GM19438 (cell line): ENCODE results near the gene CFL1.

Experiments used
- ATAC-seq: cut with Tn5 transposase; IDR thresholded peaks from one replicate; pipeline ENCODE4 v1.9.1; 2021; ENCODE audit warnings: low read depth; ENCODE audit not compliant: unreplicated experiment

The CFL1 gene

GRCh38 chr11:65870706-65871681, 13.0 kb upstream of the CFL1 start:
- no peak for ATAC-seq

DNA sequence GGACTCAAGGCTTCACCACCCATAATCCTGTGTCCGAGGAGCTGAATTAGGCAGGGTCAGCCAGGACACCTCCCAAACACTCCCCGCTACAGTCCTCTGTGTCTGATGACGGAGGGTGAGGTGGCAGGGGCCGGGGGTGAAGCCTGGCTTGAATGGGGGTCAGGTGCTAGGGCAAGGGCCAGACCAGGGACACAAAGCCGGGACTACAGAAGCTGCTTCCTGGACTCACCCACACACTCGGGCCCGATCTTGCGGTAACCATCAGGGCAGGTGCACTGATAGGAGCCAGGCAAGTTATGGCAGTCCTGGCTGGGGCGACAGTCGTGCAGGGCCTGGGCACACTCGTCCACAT, 12.3 kb upstream of the CFL1 start:
- no peak for ATAC-seq

DNA sequence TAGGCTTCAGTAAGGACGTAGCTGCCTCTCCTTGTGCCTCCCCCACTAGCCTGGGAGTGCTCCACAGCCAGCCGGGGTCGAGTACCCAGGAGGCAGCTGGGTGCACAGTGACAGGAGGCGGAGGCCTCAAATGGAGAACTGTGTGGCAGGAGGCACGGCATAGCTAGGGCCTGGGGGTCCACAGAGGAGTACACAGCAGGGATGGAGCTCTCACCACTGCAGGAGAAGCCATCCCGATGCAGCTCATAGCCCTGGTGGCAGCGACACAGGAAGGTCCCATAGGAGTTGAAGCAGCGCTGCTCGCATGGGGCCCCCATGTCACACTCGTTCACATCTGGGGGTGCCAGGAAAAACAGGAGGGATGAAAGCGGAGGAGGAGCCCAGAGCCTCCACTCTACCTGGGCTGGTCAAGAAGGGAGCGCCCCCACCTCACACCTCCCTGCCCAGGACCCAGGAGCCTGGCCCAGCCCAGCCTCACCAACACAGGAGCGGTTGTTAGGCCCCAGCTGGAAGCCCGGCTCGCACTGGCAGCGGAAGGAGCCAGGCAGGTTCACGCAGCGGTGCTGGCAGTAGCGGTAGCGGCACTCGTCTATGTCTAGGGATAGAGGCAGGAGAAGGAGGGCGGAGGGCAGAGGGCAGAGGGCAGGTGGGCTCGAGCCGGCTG, 11.8 kb upstream of the CFL1 start:
- ATAC-seq: no peak

- ATAC-seq: no peak
These were observed 10.9 kb upstream of the CFL1 start for GRCh38 chr11:65868907-65869306.

DNA sequence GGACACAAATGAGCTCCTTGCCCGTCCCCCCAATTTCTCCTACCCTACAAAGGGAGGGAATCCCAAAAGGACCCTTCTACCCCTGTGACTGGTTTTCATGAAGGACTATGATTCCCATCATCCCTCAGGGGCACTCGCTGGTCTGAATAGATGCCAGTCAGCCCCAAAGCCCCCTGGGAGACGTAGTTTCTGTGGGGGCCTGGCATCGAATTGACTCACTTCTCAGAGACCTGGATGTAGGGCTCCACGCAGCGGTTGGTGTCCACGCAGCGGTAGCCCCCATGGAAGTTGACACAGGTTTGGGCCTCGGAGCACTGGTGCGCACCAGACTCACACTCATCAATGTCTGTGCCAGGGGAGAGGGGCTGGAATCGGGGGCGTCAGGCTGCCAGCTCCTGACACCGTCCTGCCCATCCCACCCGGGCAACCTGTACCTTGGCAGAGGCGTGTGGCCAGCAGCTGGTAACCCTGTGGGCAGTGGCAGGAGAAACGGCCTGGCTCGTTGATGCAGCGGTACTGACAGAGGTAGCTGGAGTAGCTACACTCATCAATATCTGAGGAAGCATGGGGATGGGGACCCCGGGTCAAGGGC, 10.2 kb upstream of the CFL1 start:
- no peak for ATAC-seq

- ATAC-seq: no peak
These were observed 9.5 kb upstream of the CFL1 start for GRCh38 chr11:65867284-65868071.

DNA sequence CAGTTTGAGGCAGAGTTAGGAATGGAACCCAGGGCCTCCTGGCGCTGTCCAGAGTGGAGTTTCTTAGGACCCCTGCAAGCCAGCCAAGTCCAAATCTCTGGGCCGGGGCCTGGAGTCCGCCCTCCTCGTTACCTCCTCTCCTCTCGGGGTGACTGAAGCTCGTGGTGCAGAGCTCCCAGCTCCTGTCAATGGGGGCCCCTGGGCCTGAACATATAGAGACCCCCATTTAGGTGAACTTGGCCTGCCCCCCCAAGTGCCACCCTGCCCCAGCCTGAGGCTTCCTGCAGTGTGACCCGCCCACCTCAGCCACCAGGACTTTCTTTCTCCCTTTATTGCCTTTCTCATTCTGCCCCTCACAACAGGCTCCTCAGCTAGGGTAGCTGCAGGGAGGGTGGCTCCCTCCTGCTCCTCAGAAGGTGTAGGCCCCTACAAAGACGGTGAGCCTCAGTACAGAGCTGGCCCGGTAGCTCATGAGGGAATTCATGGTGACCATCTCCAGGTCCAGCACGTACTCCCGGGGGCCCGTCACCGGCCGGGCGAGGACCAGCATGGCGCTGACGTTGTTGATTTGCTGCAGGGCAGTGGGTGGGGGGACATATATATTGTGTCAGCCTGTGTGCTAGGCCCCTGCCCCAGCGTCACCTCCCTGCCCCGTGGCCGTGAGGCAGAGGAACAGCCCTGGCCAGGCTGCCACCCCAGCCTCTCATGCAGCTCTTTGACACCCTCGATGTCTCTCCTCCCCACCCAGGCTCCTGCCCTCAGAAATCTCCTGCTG, 8.7 kb upstream of the CFL1 start:
- ATAC-seq: no peak

- no peak for ATAC-seq
These were observed 7.7 kb upstream of the CFL1 start for GRCh38 chr11:65865550-65866172.

DNA sequence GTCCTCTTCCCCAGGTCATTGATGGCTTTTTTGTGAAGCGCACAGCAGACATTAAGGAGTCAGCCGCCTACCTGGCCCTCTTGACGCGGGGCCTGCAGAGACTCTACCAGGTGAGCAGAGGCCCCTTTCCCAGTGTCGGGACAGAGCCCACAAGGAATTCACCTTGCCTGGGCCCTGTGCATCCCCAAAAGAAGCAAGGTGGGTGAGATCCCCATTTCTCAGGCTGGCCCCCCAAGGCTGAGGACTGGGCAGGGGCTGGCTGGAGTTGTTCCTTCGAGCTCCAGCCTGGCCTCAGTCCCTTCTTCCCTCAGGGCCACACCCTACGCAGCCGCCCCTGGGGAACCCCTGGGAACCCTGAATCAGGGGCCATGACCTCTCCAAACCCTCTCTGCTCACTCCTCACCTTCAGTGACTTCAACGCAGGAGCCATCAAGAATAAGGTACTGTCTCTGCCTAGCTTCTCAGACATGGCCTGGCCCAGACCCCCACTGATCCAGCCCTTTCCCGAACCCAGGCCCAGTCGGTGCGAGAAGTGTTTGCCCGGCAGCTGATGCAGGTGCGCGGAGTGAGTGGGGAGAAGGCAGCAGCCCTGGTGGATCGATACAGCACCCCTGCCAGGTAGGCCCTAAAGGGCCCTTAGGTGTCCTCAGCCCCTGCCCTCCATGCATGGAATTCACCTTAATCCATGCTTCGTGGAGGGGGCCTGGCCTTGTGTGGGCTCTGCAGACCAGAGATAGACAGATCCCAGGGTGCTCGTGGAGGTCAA, 6.9 kb upstream of the CFL1 start:
- no peak for ATAC-seq

- no peak for ATAC-seq
These were observed 6.1 kb upstream of the CFL1 start for GRCh38 chr11:65863889-65864705.

DNA sequence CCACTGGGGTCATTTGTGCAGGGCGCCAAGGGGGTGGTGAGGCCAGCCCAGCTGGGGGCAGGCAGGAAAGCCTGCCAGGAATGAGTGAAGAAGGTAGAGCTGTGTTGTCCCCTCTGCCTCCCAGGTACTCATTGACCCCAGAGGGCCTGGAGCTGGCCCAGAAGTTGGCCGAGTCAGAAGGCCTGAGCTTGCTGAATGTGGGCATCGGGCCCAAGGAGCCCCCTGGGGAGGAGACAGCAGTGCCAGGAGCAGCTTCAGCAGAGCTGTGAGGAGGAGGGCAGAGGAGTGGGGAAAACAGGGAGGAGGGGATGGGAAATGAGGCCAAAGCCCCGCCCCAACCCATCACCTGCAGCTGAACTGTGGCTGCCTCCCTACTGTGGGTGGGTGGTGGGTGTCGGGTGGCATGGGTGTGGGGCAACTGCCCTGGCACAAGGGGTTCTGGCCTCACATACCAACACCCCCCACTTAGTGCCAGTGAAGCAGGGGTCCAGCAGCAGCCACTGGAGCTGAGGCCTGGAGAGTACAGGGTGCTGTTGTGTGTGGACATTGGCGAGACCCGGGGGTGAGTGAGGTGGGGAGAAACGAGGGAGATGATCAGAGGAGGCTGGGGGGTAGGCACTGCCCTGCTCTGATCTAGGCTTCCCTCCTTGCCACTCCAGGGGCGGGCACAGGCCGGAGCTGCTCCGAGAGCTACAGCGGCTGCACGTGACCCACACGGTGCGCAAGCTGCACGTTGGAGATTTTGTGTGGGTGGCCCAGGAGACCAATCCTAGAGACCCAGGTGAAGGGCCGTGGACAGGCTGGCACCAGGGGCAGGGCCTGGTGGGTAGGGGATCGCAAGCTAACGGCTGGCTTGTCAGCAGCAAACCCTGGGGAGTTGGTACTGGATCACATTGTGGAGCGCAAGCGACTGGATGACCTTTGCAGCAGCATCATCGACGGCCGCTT, 5.2 kb upstream of the CFL1 start:
- ATAC-seq: no peak

DNA sequence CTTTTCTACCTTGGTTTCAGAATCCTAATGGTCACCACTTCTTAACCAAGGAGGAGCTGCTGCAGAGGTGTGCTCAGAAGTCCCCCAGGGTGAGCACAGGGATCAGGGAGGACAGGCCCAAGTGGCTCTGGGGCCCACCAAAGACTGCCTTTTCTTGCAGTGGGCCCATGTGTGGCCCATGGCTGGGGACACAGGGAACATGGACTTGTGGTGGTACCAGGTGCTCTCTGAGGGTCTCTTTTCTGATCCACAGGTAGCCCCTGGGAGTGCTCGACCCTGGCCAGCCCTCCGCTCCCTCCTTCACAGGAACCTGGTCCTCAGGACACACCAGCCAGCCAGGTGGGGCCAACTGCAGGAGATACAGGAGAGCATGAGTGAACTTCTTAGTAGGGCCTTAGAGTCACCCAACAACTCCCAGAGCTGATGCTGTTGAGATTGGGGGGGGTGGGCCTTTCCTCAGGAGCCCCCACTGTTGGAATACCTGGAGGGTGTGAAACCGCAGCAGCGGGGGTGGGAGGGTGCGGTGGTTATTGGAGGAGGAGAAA, 4.3 kb upstream of the CFL1 start:
- no peak for ATAC-seq

DNA sequence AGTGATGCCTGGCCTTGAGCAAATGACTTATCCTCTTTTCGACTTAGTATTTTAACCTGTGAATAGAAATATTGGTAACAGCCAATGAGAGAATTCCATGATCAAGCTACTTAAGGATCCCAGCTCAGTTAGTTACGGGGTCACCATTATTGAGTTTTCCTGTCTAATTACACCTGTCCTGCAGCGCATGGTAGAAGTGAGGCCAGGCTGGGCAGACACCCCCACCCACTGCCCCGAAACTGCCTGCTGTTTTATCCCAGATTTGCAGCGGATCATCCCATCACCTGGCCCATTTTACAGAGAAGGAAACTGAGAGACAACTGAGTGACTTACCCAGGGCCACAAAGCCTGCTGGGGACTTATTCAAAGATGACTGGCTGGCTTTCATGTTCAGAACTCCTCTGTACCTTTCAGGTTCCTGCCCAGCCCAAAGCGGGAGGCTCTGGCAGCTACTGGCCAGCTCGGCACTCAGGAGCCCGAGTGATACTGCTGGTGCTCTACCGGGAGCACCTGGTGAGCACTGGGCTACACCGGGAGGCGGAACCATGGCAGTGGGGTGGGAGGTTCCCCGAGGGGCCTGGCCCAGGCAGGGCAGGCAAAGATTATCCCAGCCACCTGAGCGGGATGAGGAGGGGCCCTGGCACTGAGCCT, 3.7 kb upstream of the CFL1 start:
- no peak for ATAC-seq

DNA sequence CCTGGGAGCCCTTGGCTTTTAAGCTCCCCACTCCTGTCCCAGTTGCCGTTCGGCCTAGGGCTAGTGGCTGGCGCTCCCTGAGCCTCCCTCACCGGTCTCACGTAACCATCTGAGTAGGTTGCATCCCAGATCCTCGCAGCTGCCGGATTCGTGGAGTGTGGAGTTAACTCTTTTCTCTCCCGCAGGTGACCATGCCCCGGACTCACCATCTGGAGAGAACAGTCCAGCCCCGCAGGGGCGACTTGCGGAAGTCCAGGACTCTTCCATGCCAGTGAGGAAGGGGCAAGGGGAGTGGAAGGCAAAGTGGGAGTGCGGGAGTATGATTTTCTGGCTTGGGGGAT, 3.2 kb upstream of the CFL1 start:
- ATAC-seq: no peak

DNA sequence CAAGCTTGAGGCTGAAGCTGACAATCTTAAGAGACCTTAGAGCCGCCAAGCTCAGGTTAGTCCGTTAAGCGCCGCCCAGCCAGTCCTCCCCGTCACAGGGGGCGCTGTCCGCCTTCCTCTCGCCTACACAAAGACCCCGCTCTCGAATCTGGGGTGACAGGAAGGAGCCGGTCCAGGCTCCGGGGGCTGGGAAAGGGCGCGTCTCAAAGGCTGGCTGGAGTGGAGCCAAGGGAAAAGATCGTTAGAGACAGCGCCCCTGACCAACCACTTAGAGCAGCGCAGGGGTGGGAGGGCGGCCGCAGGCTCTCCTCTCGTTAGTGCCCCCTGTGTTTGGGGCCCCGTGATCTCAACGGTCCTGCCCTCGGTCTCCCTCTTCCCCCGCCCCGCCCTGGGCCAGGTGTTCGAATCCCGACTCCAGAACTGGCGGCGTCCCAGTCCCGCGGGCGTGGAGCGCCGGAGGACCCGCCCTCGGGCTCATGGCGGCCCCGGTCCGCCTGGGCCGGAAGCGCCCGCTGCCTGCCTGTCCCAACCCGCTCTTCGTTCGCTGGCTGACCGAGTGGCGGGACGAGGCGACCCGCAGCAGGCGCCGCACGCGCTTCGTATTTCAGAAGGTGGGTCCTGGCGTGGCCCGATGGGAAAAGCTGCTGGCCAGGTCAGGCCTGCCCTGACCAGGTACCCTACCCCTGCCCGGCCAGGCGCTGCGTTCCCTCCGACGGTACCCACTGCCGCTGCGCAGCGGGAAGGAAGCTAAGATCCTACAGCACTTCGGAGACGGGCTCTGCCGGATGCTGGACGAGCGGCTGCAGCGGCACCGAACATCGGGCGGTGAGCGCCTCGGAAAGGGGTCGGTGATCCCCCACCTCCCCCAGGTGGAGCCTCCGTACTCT, 2.5 kb upstream of the CFL1 start, which contains the start of gene MUS81:
MUS81 (plus strand) TSS at position 156 of the 887 bp plus-strand sequence; CDS start at position 477, 321 bp downstream.
- no peak for ATAC-seq
